ENCODE results near the gene PDCD4.

PDCD4 gene

GRCh38 chr10:110848106-110848505, 23.6 kb upstream of the PDCD4 start:
- no peak overlapping the region for H3K4me3 Mint-ChIP-seq
- no peaks in the 10 kb centered on the region for H3K9me3 Mint-ChIP-seq
- no peak for DNase-seq (ENCODE audit: low spot score)
- no peak overlapping the region for H3K27ac Mint-ChIP-seq
- H3K27me3 Mint-ChIP-seq (ENCODE audit: low read depth) = no peaks in the 10 kb centered on the region
- peaks cover 59% of the 10 kb centered on the region for H3K4me1 Mint-ChIP-seq (ENCODE audit: low read depth)
- peaks cover 2% of the 10 kb centered on the region for H3K36me3 Mint-ChIP-seq (ENCODE audit: low read depth)

GRCh38 chr10:110850099-110850498, 21.6 kb upstream of the PDCD4 start:
- Mint-ChIP-seq H3K4me1 (ENCODE audit: low read depth) (peaks cover 54% of the 10 kb centered on the region), H3K4me3 (no peak overlapping the region), H3K36me3 (ENCODE audit: low read depth) (peaks cover 1% of the 10 kb centered on the region), H3K27ac (no peak overlapping the region), H3K9me3 (no peaks in the 10 kb centered on the region), H3K27me3 (ENCODE audit: low read depth) (no peaks in the 10 kb centered on the region)
- DNase-seq (ENCODE audit: low spot score) = no peak

GRCh38 chr10:110851020-110851612, 20.6 kb upstream of the PDCD4 start:
- Mint-ChIP-seq H3K9me3 (peaks cover 8% of the 10 kb centered on the region), H3K4me3 (peak overlapping the region; percentile 70), H3K27me3 (ENCODE audit: low read depth) (no peaks in the 10 kb centered on the region), H3K27ac (peak overlapping the region; percentile 1), H3K36me3 (ENCODE audit: low read depth) (peaks cover 3% of the 10 kb centered on the region), H3K4me1 (ENCODE audit: low read depth) (peaks cover 55% of the 10 kb centered on the region)
- no peak for DNase-seq (ENCODE audit: low spot score)

- no peaks in the 10 kb centered on the region for H3K27me3 Mint-ChIP-seq (ENCODE audit: low read depth)
- DNase-seq (ENCODE audit: low spot score) = peak; percentile 46
- peak overlapping the region; percentile 52 for H3K4me3 Mint-ChIP-seq
- H3K36me3 Mint-ChIP-seq (ENCODE audit: low read depth) = peaks cover 4% of the 10 kb centered on the region
- peak overlapping the region; percentile 61 for H3K27ac Mint-ChIP-seq
- peaks cover 8% of the 10 kb centered on the region for H3K9me3 Mint-ChIP-seq
- peaks cover 58% of the 10 kb centered on the region for H3K4me1 Mint-ChIP-seq (ENCODE audit: low read depth)
Observed at GRCh38 chr10:110852255-110852896, 19.4 kb upstream of the PDCD4 start.

- peaks cover 62% of the 10 kb centered on the region for H3K4me1 Mint-ChIP-seq (ENCODE audit: low read depth)
- H3K9me3 Mint-ChIP-seq = peaks cover 8% of the 10 kb centered on the region
- peak overlapping the region; percentile 52 for H3K4me3 Mint-ChIP-seq
- peaks cover 4% of the 10 kb centered on the region for H3K36me3 Mint-ChIP-seq (ENCODE audit: low read depth)
- H3K27ac Mint-ChIP-seq = peak overlapping the region; percentile 61
- no peaks in the 10 kb centered on the region for H3K27me3 Mint-ChIP-seq (ENCODE audit: low read depth)
- no peak for DNase-seq (ENCODE audit: low spot score)
Observed at GRCh38 chr10:110852947-110853346, 18.8 kb upstream of the PDCD4 start.

GRCh38 chr10:110853921-110854605, 17.7 kb upstream of the PDCD4 start:
- peaks cover 8% of the 10 kb centered on the region for H3K9me3 Mint-ChIP-seq
- H3K27ac Mint-ChIP-seq = no peak overlapping the region
- H3K36me3 Mint-ChIP-seq (ENCODE audit: low read depth) = peaks cover 4% of the 10 kb centered on the region
- no peak for DNase-seq (ENCODE audit: low spot score)
- no peaks in the 10 kb centered on the region for H3K27me3 Mint-ChIP-seq (ENCODE audit: low read depth)
- H3K4me1 Mint-ChIP-seq (ENCODE audit: low read depth) = peaks cover 65% of the 10 kb centered on the region
- H3K4me3 Mint-ChIP-seq = no peak overlapping the region

- DNase-seq (ENCODE audit: low spot score) = peak; percentile 42
- peak overlapping the region; percentile 58 for H3K4me3 Mint-ChIP-seq
- H3K9me3 Mint-ChIP-seq = peaks cover 8% of the 10 kb centered on the region
- peaks cover 7% of the 10 kb centered on the region for H3K36me3 Mint-ChIP-seq (ENCODE audit: low read depth)
- H3K27me3 Mint-ChIP-seq (ENCODE audit: low read depth) = no peaks in the 10 kb centered on the region
- peaks cover 63% of the 10 kb centered on the region for H3K4me1 Mint-ChIP-seq (ENCODE audit: low read depth)
- peak overlapping the region; percentile 82 for H3K27ac Mint-ChIP-seq
Observed at GRCh38 chr10:110857265-110858171, 14.2 kb upstream of the PDCD4 start.

GRCh38 chr10:110858297-110858934, 13.3 kb upstream of the PDCD4 start:
- no peaks in the 10 kb centered on the region for H3K27me3 Mint-ChIP-seq (ENCODE audit: low read depth)
- peak; percentile 5 for DNase-seq (ENCODE audit: low spot score)
- H3K27ac Mint-ChIP-seq = peak overlapping the region; percentile 82
- peaks cover 7% of the 10 kb centered on the region for H3K36me3 Mint-ChIP-seq (ENCODE audit: low read depth)
- H3K4me1 Mint-ChIP-seq (ENCODE audit: low read depth) = peaks cover 61% of the 10 kb centered on the region
- peaks cover 8% of the 10 kb centered on the region for H3K9me3 Mint-ChIP-seq
- H3K4me3 Mint-ChIP-seq = peak overlapping the region; percentile 58

GRCh38 chr10:110859206-110859972, 12.3 kb upstream of the PDCD4 start:
- Mint-ChIP-seq H3K4me1 (ENCODE audit: low read depth) (peaks cover 62% of the 10 kb centered on the region), H3K27ac (peak overlapping the region; percentile 84), H3K4me3 (peak overlapping the region; percentile 35), H3K9me3 (peaks cover 8% of the 10 kb centered on the region), H3K36me3 (ENCODE audit: low read depth) (peaks cover 7% of the 10 kb centered on the region), H3K27me3 (ENCODE audit: low read depth) (no peaks in the 10 kb centered on the region)
- DNase-seq (ENCODE audit: low spot score) = peak; percentile 3

- H3K27me3 Mint-ChIP-seq (ENCODE audit: low read depth) = no peaks in the 10 kb centered on the region
- DNase-seq (ENCODE audit: low spot score) = no peak
- H3K9me3 Mint-ChIP-seq = peaks cover 8% of the 10 kb centered on the region
- H3K4me3 Mint-ChIP-seq = peak overlapping the region; percentile 35
- peaks cover 7% of the 10 kb centered on the region for H3K36me3 Mint-ChIP-seq (ENCODE audit: low read depth)
- H3K27ac Mint-ChIP-seq = peak overlapping the region; percentile 84
- H3K4me1 Mint-ChIP-seq (ENCODE audit: low read depth) = peaks cover 66% of the 10 kb centered on the region
Observed at GRCh38 chr10:110859973-110860376, 11.8 kb upstream of the PDCD4 start.

- H3K27ac Mint-ChIP-seq = peak overlapping the region; percentile 84
- DNase-seq (ENCODE audit: low spot score) = no peak
- peaks cover 71% of the 10 kb centered on the region for H3K4me1 Mint-ChIP-seq (ENCODE audit: low read depth)
- H3K27me3 Mint-ChIP-seq (ENCODE audit: low read depth) = no peaks in the 10 kb centered on the region
- H3K4me3 Mint-ChIP-seq = peak overlapping the region; percentile 35
- H3K36me3 Mint-ChIP-seq (ENCODE audit: low read depth) = peaks cover 7% of the 10 kb centered on the region
- peaks cover 4% of the 10 kb centered on the region for H3K9me3 Mint-ChIP-seq
Observed at GRCh38 chr10:110860576-110861241, 11.0 kb upstream of the PDCD4 start.

- DNase-seq (ENCODE audit: low spot score) = no peak
- H3K4me1 Mint-ChIP-seq (ENCODE audit: low read depth) = peaks cover 75% of the 10 kb centered on the region
- H3K27me3 Mint-ChIP-seq (ENCODE audit: low read depth) = no peaks in the 10 kb centered on the region
- H3K4me3 Mint-ChIP-seq = no peak overlapping the region
- no peaks in the 10 kb centered on the region for H3K9me3 Mint-ChIP-seq
- H3K36me3 Mint-ChIP-seq (ENCODE audit: low read depth) = peaks cover 4% of the 10 kb centered on the region
- no peak overlapping the region for H3K27ac Mint-ChIP-seq
Observed at GRCh38 chr10:110861476-110861875, 10.3 kb upstream of the PDCD4 start.
